ENCODE data around the gene ZER1.

- no peak for TF ChIP-seq CHD7 (IDR thresholded peaks at IDR 0.05; ENCODE audit: insufficient replicate concordance, low read length)
- TF ChIP-seq CEBPB (IDR thresholded peaks at IDR 0.05; ENCODE audit: low read depth, low read length), result no peak
- no peak for TF ChIP-seq ATF3 (IDR thresholded peaks at IDR 0.05; ENCODE audit: insufficient read depth, low read depth, low read length)
- TF ChIP-seq SIN3A (conservative IDR thresholded peaks at IDR 0.05 in 1 of 2, IDR thresholded peaks at IDR 0.05 in 1 of 2; ENCODE audit: low read depth in 1 of 2, low read length in 2 of 2), result no peak; a peak in 1 of 4 replicates
- no peak for TF ChIP-seq CTCF (IDR thresholded peaks at IDR 0.05; ENCODE audit: control extremely low read depth in 1 of 3, insufficient read depth in 1 of 3, low read depth in 1 of 3, low read length in 3 of 3)
- TF ChIP-seq POLR2AphosphoS5 (IDR thresholded peaks at IDR 0.05; ENCODE audit: low read depth, low read length), result no peak
- no peak for TF ChIP-seq GABPA (IDR thresholded peaks at IDR 0.05; ENCODE audit: borderline replicate concordance, insufficient read depth, low read length)
- TF ChIP-seq MAX (IDR thresholded peaks at IDR 0.05), result no peak
Measured at GRCh38 chr9:128724744-128725211, 46.9 kb downstream of the ZER1 start.
